ENCODE results near the gene AMBRA1. TPM values are rescaled to one million over a fixed set of nuclear protein-coding genes. Genes with fewer than 3 reads are reported as not detected.

Gene AMBRA1
- polyA plus RNA-seq, 3 donors = 26.6 to 27.4 (median 27.1) TPM

- no peak for DNase-seq
Measured at GRCh38 chr11:46577058-46577457, 16.8 kb downstream of the AMBRA1 start.

GRCh38 chr11:46574656-46575055 lies 19.2 kb downstream of the AMBRA1 start:
- no peak for DNase-seq

- no peak for DNase-seq
Measured at GRCh38 chr11:46570790-46571398, 22.9 kb downstream of the AMBRA1 start.

GRCh38 chr11:46565232-46565840 lies 28.5 kb downstream of the AMBRA1 start:
- no peak for DNase-seq

GRCh38 chr11:46564459-46564858 lies 29.4 kb downstream of the AMBRA1 start:
- no peak for DNase-seq

- no peak for DNase-seq
Measured at GRCh38 chr11:46562527-46562926, 31.3 kb downstream of the AMBRA1 start.

- DNase-seq = no peak
Measured at GRCh38 chr11:46560300-46560991, 33.4 kb downstream of the AMBRA1 start.

- no peak for DNase-seq
Measured at GRCh38 chr11:46559815-46560214, 34.0 kb downstream of the AMBRA1 start.

GRCh38 chr11:46557684-46558151 lies 36.1 kb downstream of the AMBRA1 start:
- no peak for DNase-seq

GRCh38 chr11:46555267-46556054 lies 38.4 kb downstream of the AMBRA1 start:
- DNase-seq = no peak

GRCh38 chr11:46554213-46555147 lies 39.3 kb downstream of the AMBRA1 start:
- no peak for DNase-seq

- no peak for DNase-seq
Measured at GRCh38 chr11:46553814-46554212, 40.0 kb downstream of the AMBRA1 start.

GRCh38 chr11:46551261-46551660 lies 42.6 kb downstream of the AMBRA1 start:
- no peak for DNase-seq

GRCh38 chr11:46547579-46547978 lies 46.2 kb downstream of the AMBRA1 start:
- no peak for DNase-seq

- no peak for DNase-seq
Measured at GRCh38 chr11:46543564-46543963, 50.3 kb downstream of the AMBRA1 start.

GRCh38 chr11:46541593-46542371 lies 52.0 kb downstream of the AMBRA1 start:
- no peak for DNase-seq

GRCh38 chr11:46540807-46541206 lies 53.0 kb downstream of the AMBRA1 start:
- DNase-seq = no peak

- peak; percentile 84 for DNase-seq
Measured at GRCh38 chr11:46537537-46538295, 56.1 kb downstream of the AMBRA1 start.

GRCh38 chr11:46537121-46537520 lies 56.7 kb downstream of the AMBRA1 start:
- no peak for DNase-seq

GRCh38 chr11:46535688-46536087 lies 58.1 kb downstream of the AMBRA1 start:
- DNase-seq = no peak

Data from renal pelvis (tissue), 4 donors.